HCT116 (cell line): ENCODE measurements around the gene DOCK11.

Source experiments
- CBX3 ChIP-seq: IDR thresholded peaks from 2 replicates; pipeline ENCODE4 v1.6.1; 2012; ENCODE audit warnings: low read depth
- CEBPB ChIP-seq: IDR thresholded peaks from 2 replicates; pipeline ENCODE4 v1.6.1; 2012; ENCODE audit warnings: low read depth
- CTCF ChIP-seq, 3 experiments: fragments of 200-600 bp in 1 of 3; sonication (generic) in 1 of 3; IDR thresholded peaks in 2 of 3; conservative IDR thresholded peaks in 1 of 3; 2 replicates each; pipeline ENCODE4 v1.5.1; 2012 to 2017; ENCODE audit warnings: low read depth in 2 of 3, low read length in 2 of 3, antibody characterized with exemption in 1 of 3, borderline replicate concordance in 1 of 3, control low read depth in 1 of 3, mild to moderate bottlenecking in 1 of 3, mixed read lengths in 1 of 3, mixed run types in 1 of 3, moderate library complexity in 1 of 3; ENCODE audit not compliant: insufficient read depth in 1 of 3
- POLR2A ChIP-seq: IDR thresholded peaks from 2 replicates; pipeline ENCODE4 v1.7.0; 2011; ENCODE audit warnings: borderline replicate concordance; ENCODE audit not compliant: insufficient read depth, insufficient read length; ENCODE audit errors: extremely low read depth
- POLR2AphosphoS5 ChIP-seq: IDR thresholded peaks from 2 replicates; pipeline ENCODE4 v1.6.1; 2011; ENCODE audit warnings: mild to moderate bottlenecking, low read depth, low read length, moderate library complexity
- YY1 ChIP-seq: IDR thresholded peaks from 2 replicates; pipeline ENCODE4 v1.6.1; 2011; ENCODE audit warnings: low read length, low read depth, moderate library complexity, mild to moderate bottlenecking; ENCODE audit not compliant: insufficient replicate concordance; ENCODE audit errors: extremely low read depth

GRCh38 chrX:118558926-118559325, 63.3 kb downstream of the DOCK11 start:
- TF ChIP-seq POLR2AphosphoS5 (no peak), CTCF (IDR thresholded peaks at IDR 0.05 in 2 of 3, conservative IDR thresholded peaks at IDR 0.05 in 1 of 3; ENCODE audit: borderline replicate concordance in 1 of 3, insufficient read depth in 1 of 3, low read depth in 2 of 3, low read length in 2 of 3) (no peak), CEBPB (no peak), POLR2A (no peak), YY1 (no peak), CBX3 (no peak)
